HG03575 (cell line): ENCODE measurements around the gene RPS6KC1.
"Not testable (repeated sequence)": the region's sequence is repeated elsewhere in the genome, so short reads cannot be mapped to it uniquely, and the experiment has no call there.

ENCODE experiments used
- ATAC-seq: cut with Tn5 transposase; IDR thresholded peaks from one replicate; pipeline ENCODE4 v1.9.1; 2021; ENCODE audit not compliant: unreplicated experiment, insufficient number of reproducible peaks, low FRiP score; ENCODE audit errors: extremely low read depth

Gene RPS6KC1

GRCh38 chr1:213051127-213051880, at the start of gene RPS6KC1:
RPS6KC1 (plus strand) TSS chr1:213051241; CDS start chr1:213051405, 164 bp downstream.
- ATAC-seq: peak; percentile 65

- no peak for ATAC-seq
Observed at GRCh38 chr1:213003256-213003655, 47.8 kb upstream of the RPS6KC1 start.

GRCh38 chr1:213008564-213008963, 42.5 kb upstream of the RPS6KC1 start:
- ATAC-seq: no peak

GRCh38 chr1:213014642-213015041, 36.4 kb upstream of the RPS6KC1 start:
- ATAC-seq: no peak

- peak; percentile 89 for ATAC-seq
Observed at GRCh38 chr1:213015099-213016050, 35.7 kb upstream of the RPS6KC1 start, which contains the start of gene ANGEL2. ANGEL2 (minus strand) TSS chr1:213015867; CDS start chr1:213015671, 196 bp downstream.

GRCh38 chr1:213017447-213018273, 33.4 kb upstream of the RPS6KC1 start:
- no peak for ATAC-seq

- ATAC-seq: no peak
Observed at GRCh38 chr1:213019450-213019849, 31.6 kb upstream of the RPS6KC1 start.

GRCh38 chr1:213020016-213020415, 31.0 kb upstream of the RPS6KC1 start:
- ATAC-seq: no peak

GRCh38 chr1:213027024-213027423, 24.0 kb upstream of the RPS6KC1 start:
- ATAC-seq: not testable (repeated sequence)

GRCh38 chr1:213032651-213033050, 18.4 kb upstream of the RPS6KC1 start:
- ATAC-seq: no peak

- ATAC-seq: no peak
Observed at GRCh38 chr1:213034713-213035112, 16.3 kb upstream of the RPS6KC1 start.

- ATAC-seq: no peak
Observed at GRCh38 chr1:213035573-213035972, 15.5 kb upstream of the RPS6KC1 start.

- ATAC-seq: no peak
Observed at GRCh38 chr1:213041443-213041842, 9.6 kb upstream of the RPS6KC1 start.

- not testable (repeated sequence) for ATAC-seq
Observed at GRCh38 chr1:213045321-213046226, 5.5 kb upstream of the RPS6KC1 start.

GRCh38 chr1:213049232-213049631, 1.8 kb upstream of the RPS6KC1 start:
- no peak for ATAC-seq

GRCh38 chr1:213050745-213051126, 305 bp upstream of the RPS6KC1 start:
- ATAC-seq: peak; percentile 7

GRCh38 chr1:213051881-213052202, 801 bp downstream of the RPS6KC1 start:
- ATAC-seq: no peak

- no peak for ATAC-seq
Observed at GRCh38 chr1:213053455-213053854, 2.4 kb downstream of the RPS6KC1 start.
